ENCODE measurements around the gene MTURN. TPM values are rescaled to one million over a fixed set of nuclear protein-coding genes. Genes with fewer than 3 reads are reported as not detected.

MTURN gene
- total RNA-seq, 6 experiments from 2014 or later = 2.2 to 5.2 (median 2.9) TPM

DNA sequence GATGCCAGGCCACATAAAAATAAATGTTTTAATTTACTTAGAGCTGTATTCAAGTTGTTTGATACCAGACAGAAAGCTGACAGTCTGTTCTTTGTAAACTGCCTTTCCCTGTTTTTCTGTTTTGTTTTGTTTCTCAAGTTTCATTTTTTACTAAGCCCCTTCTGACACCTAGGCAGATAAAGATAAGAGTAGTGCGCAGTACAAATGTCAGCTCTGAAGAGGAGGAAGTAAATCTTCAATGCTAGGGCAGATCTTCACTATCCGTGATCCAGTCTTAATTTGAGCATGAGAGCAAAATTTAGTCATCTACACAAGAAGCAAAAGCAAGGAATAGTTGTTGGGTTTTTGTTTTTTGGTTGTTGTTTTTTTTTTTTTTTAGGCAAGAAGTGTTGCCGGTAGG is 27.3 kb downstream of the MTURN start:
- intact Hi-C loops (cut with DNase I) = no loop called here
- DNase-seq (no peak), ATAC-seq (no peak)
- Histone ChIP-seq H3K27me3 (no peaks in the 10 kb centered on the region), H3K27ac (no peak overlapping the region), H3K4me1 (peaks cover 0 to 16% (median 7%) of the 10 kb centered on the region in 4 donors), H3K4me3 (no peak overlapping the region), H3K36me3 (no peaks in the 10 kb centered on the region), H3K9me3 (no peaks in the 10 kb centered on the region)
- TF ChIP-seq POLR2A (IDR thresholded peaks at IDR 0.05) (no peak), CTCF (IDR thresholded peaks at IDR 0.05) (no peak)
- WGBS (ENCODE audit: insufficient coverage, low coverage, low lambda C conversion rate, missing lambda C conversion rate) = 53% methylated on average over 3 of the region's 3 CpGs

DNA sequence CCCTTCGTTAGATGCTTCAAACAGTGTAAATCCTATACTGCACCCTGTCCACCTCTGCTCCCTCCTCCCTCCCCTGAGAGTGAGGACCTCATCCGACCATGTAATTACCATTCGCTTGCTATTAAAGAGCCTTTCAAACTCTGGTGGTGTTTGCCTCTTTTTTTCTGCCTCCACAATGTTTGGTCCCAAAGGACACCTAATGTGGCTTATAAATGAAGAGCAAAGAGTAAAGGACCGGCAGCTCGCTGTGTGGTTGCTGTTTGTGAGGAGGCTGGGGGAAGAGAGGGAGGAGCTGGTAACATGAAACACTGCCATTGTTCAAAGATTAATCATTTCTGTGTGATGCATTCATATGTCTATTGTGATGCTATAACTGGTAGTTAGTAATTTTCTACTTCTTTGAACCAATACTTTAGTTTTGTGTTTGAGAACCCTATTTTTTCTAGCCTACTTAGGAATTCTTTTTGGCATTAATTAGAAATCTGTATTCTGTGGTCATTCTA is 27.9 kb downstream of the MTURN start:
- Histone ChIP-seq H3K27me3 (no peaks in the 10 kb centered on the region), H3K4me3 (no peak overlapping the region), H3K4me1 (peaks cover 0 to 16% (median 7%) of the 10 kb centered on the region in 4 donors), H3K27ac (no peak overlapping the region), H3K36me3 (no peaks in the 10 kb centered on the region), H3K9me3 (no peaks in the 10 kb centered on the region)
- TF ChIP-seq POLR2A (IDR thresholded peaks at IDR 0.05) = no peak
- TF ChIP-seq CTCF (IDR thresholded peaks at IDR 0.05) = no peak
- ATAC-seq (no peak), DNase-seq (no peak)
- intact Hi-C loops (cut with DNase I) = no loop called here
- 46% methylated on average over 5 of the region's 5 CpGs for WGBS (ENCODE audit: insufficient coverage, low coverage, low lambda C conversion rate, missing lambda C conversion rate)

GRCh38 chr7:30163231-30163894 is 28.6 kb downstream of the MTURN start:
- H3K4me1 ChIP-seq = peaks cover 0 to 16% (median 7%) of the 10 kb centered on the region in 4 donors
- intact Hi-C loops (cut with DNase I) = no loop called here
- no peak for TF ChIP-seq CTCF (IDR thresholded peaks at IDR 0.05)
- ATAC-seq (peak; percentile 24 to 48 (median 35)), DNase-seq (no peak)
- H3K4me3 ChIP-seq = no peak overlapping the region
- H3K9me3 ChIP-seq = no peaks in the 10 kb centered on the region
- H3K36me3 ChIP-seq = no peaks in the 10 kb centered on the region
- 47% methylated on average over 11 of the region's 13 CpGs for WGBS (ENCODE audit: insufficient coverage, low coverage, low lambda C conversion rate, missing lambda C conversion rate)
- H3K27me3 ChIP-seq = no peaks in the 10 kb centered on the region
- peak overlapping the region in 1 of 3 donors; percentile 20 for H3K27ac ChIP-seq

- ATAC-seq = peak; percentile 80 to 83 (median 81)
- DNase-seq = no peak
- 48% methylated on average over 6 of the region's 6 CpGs for WGBS (ENCODE audit: insufficient coverage, low coverage, low lambda C conversion rate, missing lambda C conversion rate)
Measured at GRCh38 chr7:30164567-30164966, 29.8 kb downstream of the MTURN start.

More at GRCh38 chr7:30164567-30164966, 29.8 kb downstream of the MTURN start:
- Histone ChIP-seq H3K27me3 (no peaks in the 10 kb centered on the region), H3K9me3 (no peaks in the 10 kb centered on the region), H3K36me3 (no peaks in the 10 kb centered on the region), H3K27ac (no peak overlapping the region), H3K4me1 (peaks cover 0 to 16% (median 7%) of the 10 kb centered on the region in 4 donors), H3K4me3 (no peak overlapping the region)
- intact Hi-C loops (cut with DNase I) = no loop called here
- TF ChIP-seq CTCF (IDR thresholded peaks at IDR 0.05) (peak; percentile 58 to 67 (median 60)), POLR2A (IDR thresholded peaks at IDR 0.05) (no peak)

Data from right lobe of liver (tissue), 6 donors.